GM15510 (cell line): ENCODE data around the gene CLDN2.

Source experiments
- POLR2A ChIP-seq: IDR thresholded peaks from 3 replicates; pipeline ENCODE4 v1.6.1; 2011; ENCODE audit warnings: borderline replicate concordance; ENCODE audit not compliant: insufficient read length; ENCODE audit errors: extremely low read depth

The CLDN2 gene

DNA sequence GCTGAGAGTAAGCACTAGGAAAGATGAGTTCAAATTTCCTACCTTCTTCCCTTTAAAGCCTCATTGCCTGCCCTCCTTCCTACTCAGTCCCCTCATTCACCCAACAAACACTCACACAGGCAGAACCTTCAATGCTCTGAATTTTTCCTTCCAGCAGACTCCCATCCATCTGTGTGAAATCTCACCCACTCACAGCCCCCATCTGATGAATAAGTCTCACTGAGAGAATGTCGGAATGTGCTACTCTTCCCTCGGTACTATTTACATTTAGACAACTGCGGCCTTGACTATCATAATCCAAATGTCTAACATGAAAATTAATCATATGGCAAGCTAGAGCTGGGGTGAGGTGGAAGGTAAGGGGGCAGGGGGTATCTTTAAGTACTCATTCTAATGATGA, 19.4 kb downstream of the CLDN2 start:
- TF ChIP-seq POLR2A: no peak

DNA sequence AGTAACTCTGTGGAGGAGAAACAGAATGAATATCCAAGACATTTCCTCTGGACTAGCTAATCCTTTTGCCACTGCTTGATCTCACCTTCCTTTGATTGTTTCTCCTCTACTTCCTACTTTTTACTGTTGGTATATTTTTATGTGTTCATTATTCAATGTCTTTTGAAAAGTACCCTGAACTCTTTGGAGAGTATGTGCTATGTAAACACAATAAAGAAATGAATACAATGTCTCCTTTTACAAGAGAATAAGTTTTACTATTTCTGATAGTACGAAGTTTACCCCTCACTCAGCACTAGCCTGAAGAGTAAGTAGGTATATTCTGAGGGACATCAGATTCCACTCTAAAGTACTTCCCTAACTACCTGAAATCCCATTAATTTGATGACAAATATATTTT, 19.9 kb downstream of the CLDN2 start:
- TF ChIP-seq POLR2A: no peak

- no peak for TF ChIP-seq POLR2A
Measured at GRCh38 chrX:106946464-106946863, 26.3 kb downstream of the CLDN2 start.

DNA sequence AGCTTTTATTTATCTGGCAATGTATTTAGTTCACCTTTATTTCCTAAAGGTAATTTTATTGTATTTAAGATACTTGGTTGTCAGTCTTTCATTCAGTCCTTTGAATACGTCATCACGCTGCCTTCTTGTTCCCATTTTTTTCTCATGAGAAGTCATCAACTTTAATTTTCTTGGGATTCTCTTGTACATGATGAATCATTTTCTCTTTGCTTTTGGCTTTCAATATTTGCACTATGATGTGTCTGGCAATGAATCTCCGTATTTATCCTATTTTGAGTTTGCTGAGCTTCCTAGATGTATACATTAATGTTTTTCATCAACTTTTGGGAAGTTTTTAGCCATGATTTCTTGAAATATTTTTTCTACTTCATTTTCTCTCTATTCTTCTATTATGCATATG, 28.4 kb downstream of the CLDN2 start:
- no peak for TF ChIP-seq POLR2A

DNA sequence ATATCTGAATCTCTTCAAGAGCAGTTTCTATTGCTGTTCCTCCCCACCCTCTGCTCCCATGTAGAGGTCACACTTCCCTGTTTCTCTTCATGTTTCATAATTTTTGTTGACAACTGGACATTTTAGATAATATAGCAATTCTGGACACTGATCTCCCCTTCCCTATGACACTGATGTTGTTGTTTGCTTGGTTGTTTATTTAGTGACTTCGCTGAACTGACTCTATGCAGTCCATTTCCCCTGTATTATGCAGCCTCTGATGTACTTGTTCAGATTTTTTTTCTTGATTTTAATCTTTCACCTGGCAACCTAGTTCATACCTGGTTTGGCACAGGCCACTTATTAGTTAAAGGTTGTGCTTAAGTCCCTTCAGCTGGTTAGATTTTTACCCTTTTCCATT, 29.2 kb downstream of the CLDN2 start:
- TF ChIP-seq POLR2A: no peak

- TF ChIP-seq POLR2A: no peak
Measured at GRCh38 chrX:106950381-106950780, 30.2 kb downstream of the CLDN2 start.

- no peak for TF ChIP-seq POLR2A
Measured at GRCh38 chrX:106951230-106951629, 31.0 kb downstream of the CLDN2 start.

DNA sequence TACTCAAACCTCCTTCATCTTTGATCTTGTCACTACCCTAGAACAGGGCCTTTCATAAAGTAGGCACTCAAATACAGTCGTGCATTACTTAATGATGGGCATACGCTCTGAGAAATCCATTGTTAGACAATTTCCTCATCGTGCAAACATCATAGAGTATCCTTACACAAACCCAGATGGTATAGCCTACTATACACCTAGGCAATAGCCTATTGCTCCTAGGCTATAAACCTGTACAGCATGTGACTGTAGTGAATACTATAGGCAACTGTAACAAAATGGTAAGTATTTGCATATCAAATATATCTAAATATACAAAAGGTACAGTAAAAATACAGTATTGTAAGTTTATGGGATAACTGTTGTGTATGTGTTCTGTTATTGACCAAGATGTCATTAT, 31.9 kb downstream of the CLDN2 start:
- no peak for TF ChIP-seq POLR2A

DNA sequence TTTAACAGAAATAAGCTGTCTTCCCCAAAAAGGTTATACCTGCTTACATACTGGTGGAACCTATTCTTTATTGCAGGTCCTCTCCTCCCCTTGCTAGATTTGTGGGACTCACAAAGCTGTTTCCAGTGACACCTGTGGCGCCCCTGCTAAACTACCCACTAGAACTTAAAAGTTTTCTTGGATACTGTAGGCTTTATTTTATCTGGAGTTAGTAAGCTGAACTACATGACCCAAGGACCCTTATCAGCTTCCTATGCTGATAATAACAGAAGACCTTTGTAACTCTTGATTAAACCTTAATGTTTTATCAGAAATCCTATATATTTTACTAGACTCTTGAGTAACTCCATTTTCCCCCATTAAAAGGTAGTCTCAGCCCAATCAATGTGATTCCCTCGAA, 32.3 kb downstream of the CLDN2 start:
- no peak for TF ChIP-seq POLR2A

- TF ChIP-seq POLR2A: no peak
Measured at GRCh38 chrX:106952988-106953387, 32.8 kb downstream of the CLDN2 start.

DNA sequence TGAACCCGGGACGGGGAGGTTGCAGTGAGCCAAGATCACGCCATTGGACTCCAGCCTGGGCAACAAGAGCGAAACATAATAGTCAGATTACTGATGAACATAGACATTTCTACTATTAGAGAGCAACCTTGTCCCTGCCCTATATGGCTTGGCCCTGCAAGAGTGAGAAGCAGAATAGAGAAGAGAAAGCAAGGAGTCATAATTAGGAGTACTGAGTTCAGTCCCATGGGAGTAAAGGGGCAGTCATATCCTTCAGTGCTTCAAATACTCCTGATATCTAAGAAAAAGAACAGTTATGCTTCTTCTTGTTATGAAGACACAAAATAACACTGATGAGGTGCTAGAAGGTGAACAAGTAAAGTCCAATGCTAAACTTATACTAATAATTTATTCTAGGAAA, 33.8 kb downstream of the CLDN2 start:
- no peak for TF ChIP-seq POLR2A

- no peak for TF ChIP-seq POLR2A
Measured at GRCh38 chrX:106955004-106955772, 35.0 kb downstream of the CLDN2 start.

DNA sequence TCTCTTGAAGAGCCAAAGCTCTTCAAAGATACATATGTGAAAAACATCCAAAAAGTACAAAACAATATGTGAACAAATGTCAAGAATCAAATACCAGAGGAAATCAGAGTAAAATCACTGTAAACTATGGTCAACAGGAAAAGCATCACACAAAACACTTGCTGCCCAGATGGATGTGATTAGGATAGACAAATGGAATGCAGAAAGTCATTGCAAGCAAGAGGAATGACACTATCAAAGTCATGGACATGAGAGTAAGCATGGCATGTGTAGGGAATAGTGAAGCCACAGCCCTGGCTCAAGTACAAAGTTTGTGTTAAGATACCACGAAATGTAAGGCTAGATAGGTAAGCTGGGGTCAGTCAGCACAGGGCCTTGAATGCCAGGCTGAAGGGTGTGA, 37.7 kb downstream of the CLDN2 start:
- no peak for TF ChIP-seq POLR2A

DNA sequence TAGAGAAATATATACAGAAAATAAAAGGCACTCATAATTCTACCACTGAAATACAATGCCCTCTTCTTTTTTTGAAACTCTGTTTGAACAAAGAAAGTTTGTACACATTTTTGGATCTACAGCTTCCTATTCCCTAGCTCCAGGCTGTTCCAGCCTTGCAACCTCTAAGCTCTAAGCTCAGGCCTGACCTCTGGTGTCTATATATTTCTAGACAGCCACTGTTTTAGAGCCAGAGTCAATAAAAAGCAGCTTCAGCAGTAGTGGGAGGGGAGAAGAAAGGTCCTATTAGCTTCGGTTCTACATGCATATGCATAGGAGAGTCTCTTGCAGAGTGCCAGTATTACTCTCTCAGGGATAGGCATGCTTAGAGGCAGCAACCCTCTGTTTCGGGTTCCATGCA, 39.7 kb downstream of the CLDN2 start:
- no peak for TF ChIP-seq POLR2A

DNA sequence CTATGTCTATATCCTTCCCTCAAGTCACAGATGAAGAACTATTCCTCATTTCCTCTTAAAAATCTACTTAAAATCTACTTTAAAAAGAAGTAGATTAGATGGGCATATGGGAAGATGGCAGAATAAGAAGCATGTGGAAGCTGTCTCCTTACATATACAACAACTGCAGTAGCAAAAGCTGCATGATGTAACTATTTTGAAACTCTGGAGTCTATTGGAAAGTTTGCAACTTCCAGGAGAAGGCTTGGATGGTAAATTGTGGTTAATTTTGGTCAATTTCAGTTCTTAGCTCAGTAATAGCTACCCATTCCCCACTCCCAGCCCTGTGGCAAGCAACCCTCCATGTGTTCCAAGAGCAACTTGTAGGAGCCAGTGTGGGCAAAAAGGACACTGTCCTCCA, 42.9 kb downstream of the CLDN2 start:
- no peak for TF ChIP-seq POLR2A

DNA sequence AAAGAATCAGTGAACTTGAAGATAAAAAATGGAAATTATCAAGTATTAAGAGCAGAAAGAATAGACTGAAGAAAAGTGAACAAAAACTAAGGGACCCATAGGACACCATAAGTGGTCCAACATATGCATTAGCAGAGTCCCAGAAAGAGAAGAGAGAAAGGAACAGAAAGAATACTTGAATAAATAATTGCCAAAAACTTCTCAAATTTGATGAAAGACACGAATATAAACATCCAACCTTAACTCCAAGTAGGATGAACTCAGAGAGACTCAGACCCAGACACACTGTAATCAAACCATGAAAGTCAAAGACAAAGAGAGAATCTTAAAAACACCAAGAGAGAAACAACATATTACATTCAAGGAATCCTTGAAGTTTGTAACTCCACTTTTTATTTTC, 44.1 kb downstream of the CLDN2 start:
- TF ChIP-seq POLR2A: no peak

GRCh38 chrX:106972896-106973295, 52.7 kb downstream of the CLDN2 start:
- no peak for TF ChIP-seq POLR2A

DNA sequence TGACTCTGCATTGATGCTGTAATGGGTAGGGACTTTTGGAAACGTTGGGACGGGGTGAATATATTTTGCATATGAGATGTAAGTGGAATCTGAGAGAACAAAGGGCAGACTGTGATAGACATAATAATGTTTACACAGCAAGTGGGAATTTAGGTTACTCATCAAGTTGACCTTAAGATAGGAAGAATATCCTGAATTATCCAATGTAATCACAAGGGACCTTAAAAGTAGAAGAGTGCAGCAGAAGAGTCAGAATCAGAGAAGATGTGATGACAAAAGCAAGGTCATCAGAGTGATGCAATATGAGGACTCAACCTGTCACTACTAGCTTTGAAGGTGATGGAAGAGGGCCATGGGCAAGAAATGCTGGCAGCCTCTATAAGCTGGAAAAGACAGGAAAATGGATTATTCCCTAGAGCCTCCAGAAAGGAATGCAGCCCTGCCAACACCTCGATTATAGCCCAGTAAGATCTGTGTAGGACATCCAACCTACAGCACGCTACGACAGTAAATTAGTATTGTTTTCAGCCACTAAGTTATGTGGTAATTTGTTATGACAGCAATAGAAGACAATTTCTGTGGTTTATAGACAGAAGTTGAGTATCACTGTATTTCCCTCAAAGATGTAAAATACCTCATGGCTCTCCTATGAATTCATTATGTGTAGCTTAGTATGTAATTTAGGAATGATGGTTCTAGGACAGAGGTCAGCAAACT, 53.4 kb downstream of the CLDN2 start:
- no peak for TF ChIP-seq POLR2A
